Pons (tissue), 1 donor: ENCODE measurements around the gene GPX2.

ENCODE experiments used
- DNase-seq: peaks from one replicate; pipeline ENCODE4 v3.0.0-alpha.2; 2016; ENCODE audit warnings: low spot score

GPX2 gene

GRCh38 chr14:64912261-64912660 lies 30.3 kb downstream of the GPX2 start:
- no peak for DNase-seq

- peak; percentile 28 for DNase-seq
Observed at GRCh38 chr14:64910847-64911495, 31.6 kb downstream of the GPX2 start.

- no peak for DNase-seq
Observed at GRCh38 chr14:64906022-64906421, 36.5 kb downstream of the GPX2 start.

GRCh38 chr14:64899958-64900357 lies 42.6 kb downstream of the GPX2 start:
- no peak for DNase-seq

GRCh38 chr14:64891839-64892375 lies 50.6 kb downstream of the GPX2 start:
- DNase-seq: peak; percentile 84

GRCh38 chr14:64891173-64891838 lies 51.2 kb downstream of the GPX2 start:
- no peak for DNase-seq

GRCh38 chr14:64889352-64889751 lies 53.2 kb downstream of the GPX2 start:
- no peak for DNase-seq
